Limb (tissue), 2 donors: ENCODE results near the gene ELK4.

Source experiments
- DNase-seq, 2 donors: peaks; one replicate each; pipeline ENCODE4 v3.0.0-alpha.2; 2016; ENCODE audit errors: extremely low spot score in 2 of 2

The ELK4 gene

DNA sequence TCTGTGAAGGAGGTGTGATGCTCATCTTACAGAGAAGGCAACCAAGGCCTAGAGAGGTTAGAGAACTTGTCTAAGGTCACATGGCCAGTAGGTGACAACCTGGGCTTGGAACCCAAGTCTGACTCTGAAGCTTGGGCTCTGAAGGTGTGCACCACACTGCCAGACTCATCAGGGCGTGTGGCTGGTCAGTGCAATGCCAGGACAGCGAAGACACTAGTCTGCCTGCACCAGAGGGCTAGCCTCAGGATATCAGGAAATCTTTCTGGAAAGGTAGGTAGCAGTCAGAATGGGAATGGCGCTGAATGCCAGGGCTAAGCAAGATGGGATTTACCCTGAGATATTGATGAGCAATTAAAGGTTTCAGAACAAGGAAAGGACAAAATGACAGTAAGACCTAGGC is 34.9 kb downstream of the ELK4 start:
- DNase-seq = no peak

DNA sequence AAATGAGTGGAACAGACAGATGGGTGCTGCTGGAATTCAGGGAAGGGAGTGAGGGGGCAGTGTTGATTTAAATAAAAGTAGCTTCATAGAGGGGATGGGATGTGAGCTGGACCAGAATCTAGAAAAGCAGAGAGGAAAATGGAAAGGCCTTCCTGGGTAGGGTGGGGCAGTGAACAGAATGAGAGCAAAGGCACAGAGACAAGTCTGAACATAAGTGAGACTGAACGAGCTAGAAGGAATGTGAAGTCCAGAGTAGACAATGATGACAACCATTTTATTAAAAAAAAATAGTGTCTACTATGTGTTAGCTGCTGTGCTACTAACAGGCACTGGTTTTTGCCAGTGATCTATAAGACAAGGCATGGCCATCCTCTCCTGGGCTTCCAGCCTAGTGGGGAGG is 36.0 kb downstream of the ELK4 start:
- DNase-seq = no peak

DNA sequence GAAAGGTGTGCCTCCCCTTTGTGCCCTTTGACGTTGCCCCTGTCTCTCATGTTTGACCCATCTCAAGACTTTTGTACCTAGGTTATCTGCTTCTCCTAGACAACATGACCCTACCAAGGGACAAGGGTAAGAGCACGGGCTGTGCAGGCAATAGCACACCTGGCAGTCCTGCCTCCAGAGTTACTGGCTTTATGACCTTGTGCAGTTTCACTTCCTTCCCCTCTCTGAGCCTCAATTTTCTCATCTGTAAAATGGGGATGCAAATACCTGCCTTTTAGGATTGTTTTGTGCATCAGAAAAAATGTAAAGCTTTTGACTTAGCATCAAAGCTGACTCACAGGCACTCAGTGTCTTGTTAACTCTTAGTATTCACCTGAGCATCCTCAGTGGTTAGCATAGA is 36.4 kb downstream of the ELK4 start:
- no peak for DNase-seq

DNA sequence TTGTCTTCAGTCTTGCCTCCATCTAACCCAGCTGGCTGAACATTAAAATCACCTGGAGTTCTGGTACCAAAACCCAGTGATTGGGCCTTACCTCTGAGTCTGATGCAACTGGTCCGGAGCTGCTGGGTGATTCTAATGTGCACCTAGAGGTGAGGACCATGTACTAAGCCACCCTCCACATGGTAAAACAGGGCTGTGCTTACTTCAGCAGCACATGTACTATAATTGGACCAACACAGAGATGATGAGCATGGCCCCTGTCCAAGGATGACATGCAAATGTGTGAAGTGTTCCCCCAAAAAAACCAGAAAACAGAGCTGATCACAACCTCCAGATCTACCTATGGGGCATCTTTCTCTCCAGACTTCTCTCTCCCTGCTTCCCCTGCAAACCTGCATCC is 37.0 kb downstream of the ELK4 start:
- DNase-seq = no peak

DNA sequence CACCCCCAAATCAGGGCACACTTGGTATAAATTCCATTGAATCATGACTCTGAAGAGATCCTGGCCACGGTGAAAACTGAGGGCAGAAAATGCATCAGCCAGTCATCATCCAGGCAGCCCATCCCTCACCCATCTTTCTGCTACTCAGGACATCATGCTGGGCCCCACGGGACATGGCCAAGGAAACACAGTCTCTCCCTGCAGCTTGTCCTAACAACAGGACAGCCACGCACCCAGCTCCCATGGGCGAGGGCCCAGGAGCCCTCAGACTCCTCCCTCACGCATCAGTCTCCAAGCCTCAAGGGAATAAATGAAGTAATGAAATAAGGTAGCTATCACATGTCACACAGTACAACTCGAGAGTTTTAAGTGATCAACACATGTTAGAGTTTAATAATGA is 37.8 kb downstream of the ELK4 start:
- DNase-seq = no peak

DNA sequence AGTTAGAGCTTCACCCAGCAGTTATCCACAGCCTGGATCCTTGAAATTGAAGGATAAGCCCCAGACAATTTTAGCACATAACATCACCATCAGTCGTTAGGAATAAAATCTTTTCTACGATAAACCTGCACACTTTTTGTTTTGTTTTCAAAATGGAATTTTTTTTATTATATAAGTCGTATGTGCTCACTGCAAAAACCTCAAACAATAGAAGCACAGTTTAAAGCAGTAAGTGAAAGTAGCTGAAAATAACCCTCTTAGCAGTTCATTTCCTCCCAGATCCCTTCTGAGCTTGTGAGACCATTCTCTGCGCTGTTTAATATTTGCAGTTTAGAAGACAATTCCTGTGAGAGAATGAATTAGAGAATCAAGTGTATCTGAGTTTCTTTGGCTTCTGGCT is 38.3 kb downstream of the ELK4 start:
- DNase-seq = no peak

DNA sequence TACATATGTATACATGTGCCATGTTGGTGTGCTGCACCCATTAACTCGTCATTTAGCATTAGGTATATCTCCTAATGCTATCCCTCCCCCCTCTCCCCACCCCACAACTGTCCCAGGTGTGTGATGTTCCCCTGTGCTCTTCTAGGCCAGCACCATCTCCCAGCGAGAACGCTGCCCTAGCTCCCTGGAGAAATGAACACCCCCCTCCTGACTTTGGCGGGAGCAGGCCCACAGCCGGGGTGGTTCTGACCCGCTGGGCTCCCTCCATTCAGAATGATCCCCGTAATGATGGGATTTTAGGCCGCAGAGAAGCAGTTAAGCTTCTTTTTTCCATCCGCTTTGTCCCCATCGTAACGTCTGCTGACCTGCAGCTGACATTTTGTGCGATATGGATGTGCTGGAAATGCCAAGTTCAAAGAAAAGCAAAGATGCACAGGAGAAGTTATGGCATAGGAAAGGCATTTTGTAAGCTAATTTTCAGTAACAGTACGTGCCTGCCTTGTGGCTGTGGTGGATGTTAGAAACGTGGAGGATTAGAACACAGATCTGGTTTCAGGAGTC is 39.3 kb downstream of the ELK4 start:
- DNase-seq = no peak

DNA sequence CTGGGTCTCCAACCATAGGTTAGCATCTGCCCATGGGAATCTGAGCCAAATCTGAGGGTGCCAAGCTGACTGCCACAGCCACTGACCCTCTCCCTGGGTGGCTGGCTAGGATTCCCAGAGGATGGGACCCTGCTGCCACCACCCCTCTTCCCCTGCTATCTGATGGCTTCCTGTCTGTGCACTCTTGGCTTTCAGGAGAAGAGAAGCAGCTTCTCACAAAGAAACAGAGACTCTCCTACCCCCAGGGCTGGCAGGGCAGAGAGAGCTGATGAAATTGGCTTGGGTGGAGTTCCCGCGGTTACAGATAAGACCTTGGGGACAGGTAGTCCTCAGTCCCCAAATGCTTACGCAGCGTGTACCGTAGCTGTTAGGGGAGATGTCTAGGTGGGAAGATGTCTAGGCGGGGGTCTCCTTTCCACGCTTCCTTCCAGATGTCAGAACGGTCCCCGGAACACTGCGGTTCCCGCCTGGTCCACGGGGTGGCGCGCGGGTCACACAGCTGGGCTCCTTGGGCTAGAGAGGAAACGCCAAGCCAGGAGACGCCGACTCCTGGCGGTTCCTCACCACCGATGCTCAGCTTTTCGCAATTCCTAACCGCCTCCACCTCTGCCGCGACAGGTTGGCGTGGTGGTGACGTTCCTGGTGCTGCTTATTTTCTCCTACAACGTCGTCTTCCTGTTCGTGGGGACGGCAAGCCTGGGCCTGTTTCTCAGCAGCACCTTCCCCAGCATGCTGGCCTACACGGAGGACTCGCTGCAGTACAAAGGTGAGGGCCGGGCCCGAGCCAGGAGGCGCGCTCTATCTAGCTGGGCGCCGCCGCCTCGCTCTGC is 40.1 kb downstream of the ELK4 start:
- peak; percentile 76 to 95 for DNase-seq

DNA sequence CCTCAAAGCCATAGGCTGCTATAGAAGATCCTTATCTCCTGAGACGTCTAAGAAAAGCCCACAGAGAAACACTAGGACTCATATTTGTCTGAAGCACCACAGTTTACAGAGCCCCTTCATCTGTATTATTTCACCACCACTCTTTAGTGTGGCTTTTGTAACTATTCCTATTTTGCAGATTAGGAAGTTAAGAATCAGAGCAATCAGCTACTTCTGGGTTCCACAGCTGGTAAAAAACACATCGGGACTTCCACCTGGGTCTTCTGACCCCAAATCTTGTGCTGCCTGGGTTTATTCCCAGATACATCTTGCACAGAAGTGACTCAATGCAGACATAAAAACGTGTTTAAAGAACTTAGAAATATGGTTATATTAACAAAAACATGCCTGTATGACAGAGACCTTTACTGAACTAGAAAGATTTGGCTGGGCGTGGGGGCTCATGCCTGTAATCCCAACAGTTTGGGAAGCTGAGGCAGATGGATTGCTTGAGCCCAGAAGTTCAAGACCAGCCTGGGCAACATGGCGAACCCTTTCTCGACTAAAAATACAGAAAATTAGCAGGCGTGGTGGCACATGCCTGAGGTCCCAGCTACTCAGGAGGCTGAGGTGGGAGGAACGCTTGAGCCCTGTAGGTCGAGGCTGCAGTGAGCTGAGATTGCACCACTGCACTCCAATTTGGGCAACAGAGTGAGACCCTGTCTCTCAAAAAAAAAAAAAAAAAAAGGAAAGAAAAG is 40.9 kb downstream of the ELK4 start:
- no peak for DNase-seq

DNA sequence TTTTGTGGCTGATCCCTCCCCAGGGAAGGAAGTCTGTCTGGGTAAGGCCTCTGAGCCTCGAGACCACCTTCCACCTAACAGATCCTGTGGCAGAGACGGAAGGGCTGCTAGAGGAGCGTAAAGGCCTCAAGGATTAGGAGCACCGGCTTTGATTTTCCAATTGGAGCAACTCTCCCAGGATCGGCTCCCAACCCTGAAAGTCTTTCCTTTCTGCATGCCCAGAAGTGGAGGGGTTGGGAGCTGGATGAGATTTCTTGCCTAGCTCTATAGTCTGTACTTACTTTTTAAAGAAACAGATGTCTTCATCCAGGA is 41.4 kb downstream of the ELK4 start:
- no peak for DNase-seq

DNA sequence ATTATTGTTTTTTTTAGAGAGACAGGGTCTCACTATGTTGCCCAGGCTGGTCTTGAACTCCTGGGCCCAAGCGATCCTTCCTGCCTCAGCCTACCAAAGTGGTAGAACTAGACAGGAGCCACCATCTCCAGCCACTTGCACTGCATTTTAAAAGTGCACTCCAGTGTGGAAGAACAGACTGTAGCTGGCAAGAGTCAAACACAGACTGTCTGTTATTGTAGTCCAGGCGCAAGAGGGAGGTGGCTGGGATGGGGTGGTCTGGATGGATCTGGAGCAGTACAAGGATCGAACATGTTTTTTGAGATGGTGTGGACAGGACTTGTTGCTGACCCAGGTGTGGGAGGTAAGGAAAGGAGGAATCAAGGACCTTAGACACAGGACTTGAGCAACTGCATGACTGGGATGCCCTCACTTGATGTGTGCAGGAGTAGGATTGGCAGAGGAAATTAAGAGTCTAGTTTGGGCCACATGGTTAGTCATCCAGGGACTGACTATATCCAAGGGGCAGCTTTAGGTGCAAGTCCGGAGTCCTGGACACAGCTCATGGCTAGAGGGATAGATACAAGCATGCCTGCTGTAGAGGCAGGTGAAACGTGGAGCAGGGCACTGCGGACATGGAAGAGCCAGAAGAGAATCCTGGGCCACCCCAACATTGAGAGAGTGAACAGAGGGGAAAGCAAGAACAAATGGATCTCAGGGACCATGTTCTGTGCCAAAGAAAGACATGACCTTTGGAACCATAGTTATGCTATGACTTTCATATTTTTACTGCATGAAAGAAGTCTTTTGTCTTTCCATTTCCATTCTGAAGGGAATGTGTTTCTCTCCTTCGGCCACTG is 42.0 kb downstream of the ELK4 start:
- no peak for DNase-seq

DNA sequence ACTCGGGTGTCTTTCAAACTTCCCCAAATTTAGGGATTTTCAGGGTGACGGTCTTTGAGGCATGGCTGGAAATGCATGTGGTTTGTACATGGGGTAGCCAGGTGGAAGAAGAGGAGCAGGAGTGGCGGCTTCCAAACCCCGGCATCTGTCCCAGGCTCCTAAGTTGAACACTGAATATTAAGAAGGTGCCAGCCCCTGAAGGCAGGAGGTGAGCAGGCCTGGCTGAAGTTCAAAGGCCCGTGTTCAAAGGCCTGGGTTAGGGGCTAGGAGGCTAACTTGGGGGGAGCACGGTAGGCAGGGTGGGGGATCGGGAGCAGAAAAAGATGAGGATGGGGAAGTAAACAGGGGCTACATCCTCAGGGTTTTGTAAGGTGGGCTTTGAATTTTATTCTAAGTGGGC is 42.8 kb downstream of the ELK4 start:
- DNase-seq = no peak

DNA sequence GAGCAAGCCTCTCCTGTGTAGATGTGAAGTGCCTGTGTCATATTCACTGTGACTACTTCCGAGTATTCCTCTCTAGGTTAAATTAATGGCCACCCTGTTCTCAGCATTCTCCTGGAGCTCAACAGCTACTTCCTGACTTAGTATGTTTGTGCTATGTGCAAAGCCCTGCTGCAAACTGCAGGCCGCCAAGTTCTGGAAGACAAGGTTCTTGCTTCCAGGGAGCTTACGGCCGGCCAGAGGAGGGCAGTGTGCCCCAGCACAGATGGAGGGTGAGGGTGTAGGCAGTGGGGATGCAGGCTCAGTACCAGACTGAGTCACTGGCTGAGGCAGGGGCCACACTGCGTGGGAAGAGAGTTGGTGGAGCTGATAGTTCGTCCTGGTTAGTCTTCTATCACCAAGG is 43.2 kb downstream of the ELK4 start:
- no peak for DNase-seq

DNA sequence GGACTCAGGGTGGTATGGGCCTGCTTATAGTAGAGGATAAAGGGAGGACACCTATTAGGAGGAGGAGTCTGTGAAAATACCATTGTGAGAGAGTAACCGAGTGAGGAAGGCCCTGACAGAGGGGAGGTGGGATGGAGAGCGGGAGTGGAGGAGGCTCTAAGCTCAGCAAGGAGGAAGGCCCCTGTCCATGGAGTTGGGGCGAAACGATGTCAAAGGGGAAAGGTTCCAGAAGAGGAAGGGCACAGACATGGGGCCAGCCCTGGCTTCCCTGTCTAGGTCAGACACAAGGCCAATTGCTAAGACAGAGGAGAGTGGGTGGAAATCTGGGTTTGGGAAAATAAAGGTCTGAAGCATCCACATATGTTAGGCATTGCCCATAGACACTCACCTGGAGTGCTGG is 44.2 kb downstream of the ELK4 start:
- no peak for DNase-seq

DNA sequence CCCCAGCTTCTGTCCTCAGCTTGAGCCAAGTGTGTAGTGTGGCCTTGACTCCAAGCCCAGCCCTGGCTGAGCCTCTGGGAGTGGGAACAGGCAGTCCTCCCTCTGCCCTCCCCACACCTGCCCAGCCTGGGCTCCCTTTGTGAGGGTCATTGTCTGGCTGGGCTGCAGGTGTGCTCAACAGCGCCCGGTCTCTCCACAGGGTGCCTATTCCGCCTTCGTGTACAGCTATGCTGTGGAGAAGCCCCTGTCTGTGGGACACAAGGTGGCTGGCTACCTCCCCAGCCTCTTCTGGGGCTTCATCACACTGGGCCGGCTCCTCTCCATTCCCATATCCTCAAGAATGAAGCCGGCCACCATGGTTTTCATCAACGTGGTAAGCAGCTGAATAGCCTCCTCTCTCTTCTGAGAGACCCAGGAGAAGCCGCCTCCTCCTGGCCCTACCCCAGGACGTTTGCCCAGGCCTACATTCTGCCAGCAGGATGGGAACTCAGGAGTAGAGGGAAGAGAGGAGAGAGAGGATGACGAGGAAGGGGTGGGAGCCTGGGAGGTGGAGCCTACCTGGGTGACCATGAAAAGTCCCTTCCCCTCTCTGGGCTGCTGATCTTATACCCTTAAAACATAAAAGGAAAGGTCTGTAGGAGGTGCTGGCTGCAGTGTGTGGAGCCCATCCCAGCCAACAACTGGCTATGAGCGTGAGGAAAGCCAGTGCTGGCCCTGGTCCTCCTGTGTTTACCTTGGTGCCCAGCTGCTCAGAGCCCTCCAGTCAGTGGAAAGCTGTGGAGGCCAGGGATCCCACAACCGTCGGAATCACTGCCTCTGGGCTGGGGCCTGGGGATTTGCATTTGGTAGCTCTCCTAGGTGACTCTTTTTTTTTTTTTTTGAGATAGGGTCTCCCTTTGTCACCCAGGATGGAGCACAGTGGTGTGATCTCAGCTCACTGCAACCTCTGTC is 45.7 kb downstream of the ELK4 start:
- no peak for DNase-seq

DNA sequence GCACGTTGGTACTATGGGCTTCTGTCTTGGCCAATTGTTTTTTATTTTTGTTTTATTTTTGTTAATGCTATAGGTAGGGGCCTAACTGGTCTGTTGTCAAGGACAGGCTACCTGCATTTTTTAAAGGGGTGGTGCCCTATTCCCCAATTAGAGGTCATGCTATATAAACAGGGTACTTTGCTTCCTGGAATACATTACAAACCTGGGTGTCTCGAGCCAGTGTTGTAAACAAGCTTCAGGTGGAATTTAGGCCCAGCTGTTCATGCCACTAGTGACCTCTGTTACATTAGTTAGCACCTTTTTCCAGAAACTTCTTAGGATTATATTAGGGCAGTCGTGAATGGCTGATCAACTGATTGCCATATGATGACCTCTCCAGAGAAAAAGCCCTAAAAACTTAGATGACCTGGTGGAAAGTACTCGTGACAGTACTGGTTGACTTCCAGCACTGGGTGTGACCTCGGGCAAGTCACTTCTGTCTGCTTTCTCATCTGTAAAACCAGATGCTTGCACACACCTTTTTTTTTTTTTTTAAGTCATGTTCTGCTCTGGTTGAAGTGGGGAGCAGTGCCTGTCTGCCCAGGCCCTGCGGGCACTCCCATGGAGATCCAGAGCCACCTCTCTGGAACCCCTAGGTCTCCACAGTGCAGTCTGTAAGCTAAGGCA is 46.5 kb downstream of the ELK4 start:
- no peak for DNase-seq

DNA sequence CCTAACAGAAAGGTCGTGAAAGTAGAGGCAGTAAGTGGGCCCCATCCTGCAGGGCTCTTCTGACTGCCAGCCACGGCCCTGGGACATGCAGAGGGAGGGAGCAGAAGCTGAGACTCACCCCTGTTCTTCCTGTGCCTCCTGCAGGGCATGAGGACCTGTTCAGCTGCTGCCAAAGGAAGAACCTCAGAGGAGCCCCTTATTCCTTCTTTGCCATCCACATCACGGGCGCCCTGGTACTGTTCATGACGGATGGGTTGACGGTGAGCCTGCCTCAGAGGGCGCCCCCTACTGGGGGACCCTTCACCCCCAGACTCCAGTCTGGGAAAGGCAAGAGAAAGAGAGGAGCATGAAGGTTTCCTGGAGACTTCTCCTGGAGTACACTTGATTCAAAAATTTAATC is 47.1 kb downstream of the ELK4 start:
- no peak for DNase-seq

DNA sequence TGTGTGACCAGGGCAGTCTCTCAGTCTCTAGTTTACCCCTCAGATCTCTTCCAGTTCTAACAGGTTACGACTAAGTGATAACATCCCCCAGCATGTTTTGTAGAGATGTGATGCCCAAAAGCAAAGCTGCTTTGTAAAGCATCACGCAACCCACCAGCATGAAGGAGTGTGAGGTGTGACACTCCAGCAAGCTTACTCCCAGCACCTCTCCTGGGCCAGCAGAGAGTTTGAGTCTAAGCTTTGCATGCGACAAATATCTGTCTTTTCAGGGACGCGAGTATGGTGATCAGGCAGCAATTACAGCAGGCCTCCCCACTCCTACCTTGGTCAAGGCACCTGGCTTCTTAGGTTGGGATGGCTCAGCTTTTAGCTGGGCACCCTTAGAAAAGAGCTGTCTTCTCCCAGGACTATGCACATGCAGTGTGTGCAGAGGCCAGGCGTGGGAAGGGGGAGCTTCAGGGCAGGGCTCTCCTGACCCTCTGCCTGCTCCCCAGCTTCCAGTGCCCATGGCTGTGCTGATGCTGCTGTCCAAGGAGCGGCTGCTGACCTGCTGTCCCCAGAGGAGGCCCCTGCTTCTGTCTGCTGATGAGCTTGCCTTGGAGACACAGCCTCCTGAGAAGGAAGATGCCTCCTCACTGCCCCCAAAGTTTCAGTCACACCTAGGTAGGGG is 48.2 kb downstream of the ELK4 start:
- DNase-seq = no peak

DNA sequence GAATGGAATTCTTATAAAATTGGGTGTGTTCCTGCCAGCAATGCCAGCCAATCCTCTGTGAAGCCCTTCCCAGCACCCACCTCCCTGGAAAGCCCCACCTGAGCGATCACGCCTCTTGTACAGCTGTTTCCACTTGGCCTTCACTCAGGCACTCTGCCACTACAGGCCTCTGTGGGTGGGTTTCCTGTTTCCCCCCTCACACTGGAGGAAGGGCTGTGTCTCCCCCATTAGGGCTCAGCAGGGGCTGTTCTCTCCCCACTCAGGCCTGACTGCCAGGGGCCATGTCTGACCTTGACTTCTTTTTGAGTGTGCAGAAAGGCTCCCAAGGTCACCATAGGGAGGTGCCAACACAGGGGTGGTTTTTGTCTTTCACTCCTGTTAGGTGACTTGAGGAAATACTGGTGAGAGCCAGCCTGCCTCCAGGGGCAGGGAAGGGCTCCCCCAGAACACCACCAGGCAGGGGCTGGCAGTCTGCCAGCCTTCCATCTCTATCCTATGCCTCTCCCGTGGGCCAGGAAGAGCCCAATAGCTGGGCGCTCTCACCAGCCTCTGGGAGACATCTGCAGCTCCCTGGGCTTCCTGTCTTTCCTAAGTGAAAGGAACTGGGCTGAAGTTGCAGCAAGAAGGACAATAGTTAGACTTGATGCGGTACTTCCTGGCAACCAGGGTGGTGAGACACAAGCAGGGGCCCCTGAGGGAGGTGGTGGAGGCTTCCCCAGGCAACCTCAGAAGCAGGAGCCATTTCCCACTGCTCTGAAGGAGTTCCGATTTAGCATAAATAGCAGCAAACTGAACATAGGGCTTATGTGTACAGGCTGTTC is 49.1 kb downstream of the ELK4 start:
- DNase-seq = no peak
